ENCODE results near the gene MACROD2.

Gene MACROD2

GRCh38 chr20:14929388-14929787 lies 934.1 kb downstream of the MACROD2 start:
- FAIRE-seq (no peak), DNase-seq (ENCODE audit: low spot score) (no peak)

GRCh38 chr20:14932040-14932439 lies 936.7 kb downstream of the MACROD2 start:
- FAIRE-seq (no peak), DNase-seq (ENCODE audit: low spot score) (no peak)

GRCh38 chr20:14935285-14935684 lies 940.0 kb downstream of the MACROD2 start:
- FAIRE-seq (no peak), DNase-seq (ENCODE audit: low spot score) (no peak)

GRCh38 chr20:14937021-14937420 lies 941.7 kb downstream of the MACROD2 start:
- DNase-seq (ENCODE audit: low spot score) (no peak), FAIRE-seq (no peak)

GRCh38 chr20:14937846-14938245 lies 942.5 kb downstream of the MACROD2 start:
- FAIRE-seq: no peak
- DNase-seq (ENCODE audit: low spot score): no peak

- FAIRE-seq: no peak
- DNase-seq (ENCODE audit: low spot score): no peak
These were observed 952.2 kb downstream of the MACROD2 start for GRCh38 chr20:14947536-14947935.

- FAIRE-seq (no peak), DNase-seq (ENCODE audit: low spot score) (no peak)
These were observed 952.6 kb downstream of the MACROD2 start for GRCh38 chr20:14947946-14948345.

- FAIRE-seq: no peak
- no peak for DNase-seq (ENCODE audit: low spot score)
These were observed 953.1 kb downstream of the MACROD2 start for GRCh38 chr20:14948416-14948815.

- DNase-seq (ENCODE audit: low spot score): no peak
- no peak for FAIRE-seq
These were observed 955.3 kb downstream of the MACROD2 start for GRCh38 chr20:14950633-14951032.

GRCh38 chr20:14951105-14951504 lies 955.8 kb downstream of the MACROD2 start:
- FAIRE-seq (no peak), DNase-seq (ENCODE audit: low spot score) (no peak)

- DNase-seq (ENCODE audit: low spot score) (peak; percentile 45), FAIRE-seq (no peak)
These were observed 956.5 kb downstream of the MACROD2 start for GRCh38 chr20:14951707-14952418.

GRCh38 chr20:14953736-14954135 lies 958.4 kb downstream of the MACROD2 start:
- FAIRE-seq (no peak), DNase-seq (ENCODE audit: low spot score) (no peak)

GRCh38 chr20:14955399-14955798 lies 960.1 kb downstream of the MACROD2 start:
- FAIRE-seq: no peak
- DNase-seq (ENCODE audit: low spot score): no peak

- FAIRE-seq (no peak), DNase-seq (ENCODE audit: low spot score) (no peak)
These were observed 960.7 kb downstream of the MACROD2 start for GRCh38 chr20:14956026-14956425.

GRCh38 chr20:14956538-14956937 lies 961.2 kb downstream of the MACROD2 start:
- DNase-seq (ENCODE audit: low spot score): no peak
- FAIRE-seq: no peak

- FAIRE-seq: no peak
- no peak for DNase-seq (ENCODE audit: low spot score)
These were observed 962.1 kb downstream of the MACROD2 start for GRCh38 chr20:14957402-14957801.

- DNase-seq (ENCODE audit: low spot score) (no peak), FAIRE-seq (no peak)
These were observed 963.3 kb downstream of the MACROD2 start for GRCh38 chr20:14958626-14959025.

GRCh38 chr20:14959506-14960475 lies 964.5 kb downstream of the MACROD2 start:
- FAIRE-seq (no peak), DNase-seq (ENCODE audit: low spot score) (no peak)

GRCh38 chr20:14960831-14961230 lies 965.5 kb downstream of the MACROD2 start:
- FAIRE-seq (no peak), DNase-seq (ENCODE audit: low spot score) (no peak)

- DNase-seq (ENCODE audit: low spot score): peak; percentile 83
- FAIRE-seq: no peak
These were observed 967.9 kb downstream of the MACROD2 start for GRCh38 chr20:14963262-14963663.

GRCh38 chr20:14966203-14966602 lies 970.9 kb downstream of the MACROD2 start:
- DNase-seq (ENCODE audit: low spot score) (no peak), FAIRE-seq (no peak)

- FAIRE-seq (no peak), DNase-seq (ENCODE audit: low spot score) (no peak)
These were observed 971.5 kb downstream of the MACROD2 start for GRCh38 chr20:14966808-14967207.
